K562 (cell line): ENCODE measurements around the gene VIPR2. TPM values are rescaled to one million over a fixed set of nuclear protein-coding genes. Genes with fewer than 3 reads are reported as not detected.

Experiments
- ATAC-seq: fragments of 200-7000 bp; cut with Tn5 transposase; 3 replicates; pipeline ENCODE4 v1.9.1; 2020; ENCODE audit warnings: moderate library complexity
- BruUV-seq: library from RNA; stranded (reverse); fragments of 400-500 nt; replicated peaks from 2 replicates; lab custom pipeline; 2021; lab: Mats Ljungman, UMichigan
- CTCF ChIA-PET: fragments of 300-600 bp; formaldehyde crosslinking; extraction: SDS; loops from one replicate; lab custom pipeline; 2021; ENCODE audit warnings: low intra/inter-chr PET ratio; lab: Yijun Ruan, JAX
- POLR2A ChIA-PET: fragments of 300-600, 350-650 bp; sonication (Branson Sonifier 250); formaldehyde crosslinking; extraction: SDS; loops from one replicate; lab custom pipeline; 2021; ENCODE audit warnings: antibody characterized with exemption, inconsistent platforms; lab: Yijun Ruan, JAX
- DNase-seq, 4 experiments: peaks; one replicate each; pipeline versions ENCODE4 v3.0.0 to v3.0.0-alpha.2; 2011 to 2018; ENCODE audit warnings: low spot score in 3 of 4, mixed read lengths in 3 of 4; ENCODE audit errors: extremely low read depth in 1 of 4
- FAIRE-seq: peaks from 2 replicates; lab custom pipeline; 2011; peaks lifted over from hg19 to GRCh38; lab: Jason Lieb, UNC
- H2AFZ ChIP-seq: 2 replicates; pipeline ENCODE4 v1.6.0; 2011; ENCODE audit warnings: low read depth, low read length, control low read depth, inconsistent platforms
- H3K27ac ChIP-seq: fragments of 200-600 bp; 3 replicates; pipeline ENCODE4 v1.8.0; 2011; ENCODE audit warnings: low read depth, mild to moderate bottlenecking, control low read depth, inconsistent platforms, low read length, moderate library complexity, mixed read lengths; ENCODE audit errors: extremely low read depth
- H3K27me3 ChIP-seq, 2 experiments: fragments of 300-600 bp in 1 of 2; 2 replicates in 1 of 2; 3 replicates in 1 of 2; pipeline versions ENCODE4 v1.6.0 to v1.8.0; 2011; ENCODE audit warnings: inconsistent platforms in 2 of 2, low read length in 2 of 2, mild to moderate bottlenecking in 1 of 2, mixed read lengths in 1 of 2, moderate library complexity in 1 of 2; ENCODE audit not compliant: control insufficient read depth in 2 of 2, insufficient read depth in 2 of 2
- H3K36me3 ChIP-seq: fragments of 300-600 bp; 3 replicates; pipeline ENCODE4 v1.8.0; 2011; ENCODE audit warnings: mild to moderate bottlenecking, low read length, inconsistent platforms; ENCODE audit not compliant: control insufficient read depth, insufficient read depth
- H3K4me1 ChIP-seq, 2 experiments: fragments of 200-600 bp in 1 of 2; replicated peaks in 1 of 2; 2 replicates in 1 of 2; 3 replicates in 1 of 2; pipeline versions ENCODE4 v1.5.1 to v1.8.0; 2011; ENCODE audit warnings: inconsistent platforms in 2 of 2, low read length in 2 of 2, mild to moderate bottlenecking in 1 of 2, mixed read lengths in 1 of 2, moderate library complexity in 1 of 2; ENCODE audit not compliant: control insufficient read depth in 2 of 2, insufficient read depth in 2 of 2
- H3K4me2 ChIP-seq: 2 replicates; pipeline ENCODE4 v1.6.1; 2011; ENCODE audit warnings: low read length, control low read depth, inconsistent platforms, mixed read lengths; ENCODE audit not compliant: insufficient read depth
- H3K4me3 ChIP-seq: fragments of 200-600 bp; sonication (generic), shearing (Covaris generic); 2 replicates; pipeline ENCODE4 v1.5.1; 2016; ENCODE audit warnings: control low read depth, inconsistent platforms
- H3K79me2 ChIP-seq: fragments of 200-600 bp; 3 replicates; pipeline ENCODE4 v1.8.0; 2011; ENCODE audit warnings: low read length, inconsistent platforms; ENCODE audit not compliant: control insufficient read depth, insufficient read depth
- H3K9ac ChIP-seq, 2 experiments: 2 replicates each; pipeline versions ENCODE4 v1.6.0 to v1.6.1; 2011; ENCODE audit warnings: low read depth in 2 of 2, low read length in 2 of 2, control low read depth in 1 of 2, inconsistent platforms in 1 of 2, mild to moderate bottlenecking in 1 of 2, mixed read lengths in 1 of 2; ENCODE audit not compliant: insufficient read depth in 1 of 2
- H3K9me1 ChIP-seq: one replicate; pipeline ENCODE4 v1.6.0; 2011; ENCODE audit warnings: inconsistent platforms, mild to moderate bottlenecking, low read length, moderate library complexity; ENCODE audit not compliant: control insufficient read depth, insufficient read depth
- H3K9me3 ChIP-seq: replicated peaks from 2 replicates; pipeline ENCODE4 v1.5.1; 2011; ENCODE audit warnings: low read depth, low read length, inconsistent platforms; ENCODE audit not compliant: control insufficient read depth, insufficient read depth
- H4K20me1 ChIP-seq: replicated peaks from 2 replicates; pipeline ENCODE4 v1.6.1; 2011; ENCODE audit warnings: low read length, inconsistent platforms, mixed read lengths; ENCODE audit not compliant: control insufficient read depth, insufficient read depth
- KAT7 ChIP-seq: sonication (generic); formaldehyde crosslinking; IDR thresholded peaks from 2 replicates; pipeline ENCODE4 v1.8.0; 2022; ENCODE audit warnings: missing genetic modification reagents, mild to moderate bottlenecking, borderline replicate concordance
- MEF2D ChIP-seq: conservative IDR thresholded peaks from 2 replicates; pipeline ENCODE4 v1.6.1; 2016; ENCODE audit warnings: low read depth, missing genetic modification characterization, missing compliant biosample characterization
- NEUROD1 ChIP-seq: fragments of 150-350 bp; IDR thresholded peaks from 2 replicates; pipeline ENCODE4 v1.6.1; 2014; ENCODE audit warnings: borderline replicate concordance, low read length, low read depth; ENCODE audit not compliant: partially characterized antibody
- RBM17 ChIP-seq: fragments of 200-400 bp; formaldehyde crosslinking; IDR thresholded peaks from 2 replicates; pipeline ENCODE4 v1.6.1; 2017; ENCODE audit warnings: low read depth, mild to moderate bottlenecking, low read length, borderline replicate concordance
- STAG1 ChIP-seq: sonication (generic); formaldehyde crosslinking; IDR thresholded peaks from 2 replicates; pipeline ENCODE4 v1.5.0; 2020; ENCODE audit warnings: missing genetic modification reagents, borderline replicate concordance
- SUPT5H ChIP-seq: fragments of 450-650 bp; IDR thresholded peaks from 2 replicates; pipeline ENCODE4 v1.6.1; 2016
- ZNF507 ChIP-seq: conservative IDR thresholded peaks from 2 replicates; pipeline ENCODE4 v1.6.1; 2017; ENCODE audit warnings: missing genetic modification characterization, missing compliant biosample characterization
- ZSCAN32 ChIP-seq: fragments of 450-650 bp; formaldehyde crosslinking; IDR thresholded peaks from 2 replicates; pipeline ENCODE4 v1.4.0; 2020; ENCODE audit warnings: mild to moderate bottlenecking, moderate library complexity
- WGBS: fragments of 100-300 bp; shearing (Covaris generic); methylation state at CpG from one replicate; pipeline ENCODE4 v1.1.6; 2016; ENCODE audit warnings: low coverage, mixed read lengths; ENCODE audit not compliant: insufficient coverage; ENCODE audit errors: missing lambda C conversion rate; 5-methylcytosine and 5-hydroxymethylcytosine counted together
- in situ Hi-C: fragments of 300-500 bp; cut with MboI; formaldehyde crosslinking; loops from 4 replicates; pipeline ENCODE4 v1.15.0; 2018; ENCODE audit warnings: inconsistent platforms, mixed read lengths
- intact Hi-C: fragments of 100-400 bp; cut with micrococcal nuclease; formaldehyde crosslinking; loops from 2 replicates; pipeline ENCODE4 v1.14.2; 2022
- polyA plus RNA-seq, 8 experiments: library from polyadenylated mRNA; depleted of rRNA in 4 of 8; stranded (reverse) in 5 of 8; unstranded in 3 of 8; fragments of >200 nt; fragmentation: Nextera tagmentation in 2 of 8; fragmentation: Illumina TruSeq in 1 of 8; extraction: Ambion mirVana in 2 of 8; extraction: Trizol in 1 of 8; gene quantifications; 2 replicates each; pipeline versions ENCODE4 v1.2.1 to v1.2.3, GENCODE V29; 2011 to 2014; ENCODE audit warnings: inconsistent platforms in 1 of 8, missing spikeins in 1 of 8
- total RNA-seq, 7 experiments: library from RNA; depleted of rRNA in 6 of 7; stranded (reverse); fragments of >200 nt in 6 of 7; fragmentation: Illumina TruSeq in 2 of 7; extraction: Trizol in 2 of 7; gene quantifications; 2 replicates each; pipeline versions ENCODE4 v1.2.1 to v1.2.3, GENCODE V29; 2011 to 2021; ENCODE audit warnings: low replicate concordance in 1 of 7
- TF ChIP-seq, protein P1 (sequence below): fragments of 200-800 bp; sonication (Bioruptor generic); IDR thresholded peaks from 2 replicates; pipeline ENCODE4 v1.6.1; 2017; ENCODE audit warnings: missing genetic modification characterization, missing compliant biosample characterization
- TF ChIP-seq, protein P2 (sequence below): fragments of 250-450 bp; sonication (Bioruptor Pico); IDR thresholded peaks from 2 replicates; pipeline ENCODE4 v1.8.0; 2022; ENCODE audit warnings: moderate library complexity, mild to moderate bottlenecking, inconsistent platforms
- TF ChIP-seq, protein P3 (sequence below), 2 experiments: fragments of 450-650 bp; conservative IDR thresholded peaks; 2 replicates each; pipeline ENCODE4 v1.6.1; 2017; ENCODE audit warnings: mild to moderate bottlenecking in 2 of 2, moderate library complexity in 2 of 2

Gene VIPR2
- total and polyA plus RNA-seq, 9 of the 15 experiments (the other 6 are each of a cell fraction or from before 2014, with no cell fraction given): 0.04 TPM; not detected in 8

DNA sequence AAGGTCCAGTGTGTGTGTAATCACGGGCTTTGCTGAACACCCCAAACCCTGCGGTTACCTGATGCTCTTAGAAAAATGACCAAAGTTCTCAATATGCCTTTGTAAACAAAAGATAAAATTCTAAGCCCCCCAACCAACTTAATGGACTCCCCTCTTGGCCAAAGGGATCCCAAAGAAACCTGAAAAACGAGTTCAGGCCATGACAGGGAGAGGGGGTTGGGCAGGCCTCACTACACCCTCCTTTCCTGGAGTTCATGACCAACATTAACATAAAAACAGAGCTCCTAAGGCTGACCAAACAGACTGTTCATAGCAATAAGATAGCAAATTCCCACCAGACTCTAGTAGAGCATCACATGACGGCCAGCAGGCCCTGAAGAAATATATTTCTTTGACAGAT, 3.0 kb upstream of the VIPR2 start:
- H3K4me1 ChIP-seq: peaks cover 0 to 2% of the 10 kb centered on the region in 2 experiments; a peak in 1 of 5 replicates
- BruUV-seq: no TSS peak
- intact Hi-C loops (no loop called here), in situ Hi-C loops (no loop called here)
- WGBS: 6% methylated on average over 4 of the region's 4 CpGs
- no peak overlapping the region for H3K27ac ChIP-seq
- no peaks in the 10 kb centered on the region for H3K9me1 ChIP-seq
- no peak for FAIRE-seq
- ChIA-PET POLR2A (interaction anchor here (0.6 kb wide), 1 partner anchor 82 kb away, joined by 3 read pairs; no protein-coding TSS in a partner anchor), CTCF (no interaction called here)
- no peaks in the 10 kb centered on the region for H3K36me3 ChIP-seq
- DNase-seq: no peak
- TF ChIP-seq SUPT5H: no peak
- TF ChIP-seq ZSCAN32 (CRISPR knock-in tag): no peak
- TF ChIP-seq, protein P1, sequence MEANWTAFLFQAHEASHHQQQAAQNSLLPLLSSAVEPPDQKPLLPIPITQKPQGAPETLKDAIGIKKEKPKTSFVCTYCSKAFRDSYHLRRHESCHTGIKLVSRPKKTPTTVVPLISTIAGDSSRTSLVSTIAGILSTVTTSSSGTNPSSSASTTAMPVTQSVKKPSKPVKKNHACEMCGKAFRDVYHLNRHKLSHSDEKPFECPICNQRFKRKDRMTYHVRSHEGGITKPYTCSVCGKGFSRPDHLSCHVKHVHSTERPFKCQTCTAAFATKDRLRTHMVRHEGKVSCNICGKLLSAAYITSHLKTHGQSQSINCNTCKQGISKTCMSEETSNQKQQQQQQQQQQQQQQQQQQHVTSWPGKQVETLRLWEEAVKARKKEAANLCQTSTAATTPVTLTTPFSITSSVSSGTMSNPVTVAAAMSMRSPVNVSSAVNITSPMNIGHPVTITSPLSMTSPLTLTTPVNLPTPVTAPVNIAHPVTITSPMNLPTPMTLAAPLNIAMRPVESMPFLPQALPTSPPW: no peak
- TF ChIP-seq KAT7 (CRISPR knock-in tag): no peak
- TF ChIP-seq MEF2D (tag): no peak
- no peak for TF ChIP-seq ZNF507 (tag)
- TF ChIP-seq, protein P2, sequence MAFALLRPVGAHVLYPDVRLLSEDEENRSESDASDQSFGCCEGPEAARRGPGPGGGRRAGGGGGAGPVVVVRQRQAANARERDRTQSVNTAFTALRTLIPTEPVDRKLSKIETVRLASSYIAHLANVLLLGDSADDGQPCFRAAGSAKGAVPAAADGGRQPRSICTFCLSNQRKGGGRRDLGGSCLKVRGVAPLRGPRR (CRISPR knock-in tag): no peak
- TF ChIP-seq NEUROD1: no peak
- TF ChIP-seq, protein P3, sequence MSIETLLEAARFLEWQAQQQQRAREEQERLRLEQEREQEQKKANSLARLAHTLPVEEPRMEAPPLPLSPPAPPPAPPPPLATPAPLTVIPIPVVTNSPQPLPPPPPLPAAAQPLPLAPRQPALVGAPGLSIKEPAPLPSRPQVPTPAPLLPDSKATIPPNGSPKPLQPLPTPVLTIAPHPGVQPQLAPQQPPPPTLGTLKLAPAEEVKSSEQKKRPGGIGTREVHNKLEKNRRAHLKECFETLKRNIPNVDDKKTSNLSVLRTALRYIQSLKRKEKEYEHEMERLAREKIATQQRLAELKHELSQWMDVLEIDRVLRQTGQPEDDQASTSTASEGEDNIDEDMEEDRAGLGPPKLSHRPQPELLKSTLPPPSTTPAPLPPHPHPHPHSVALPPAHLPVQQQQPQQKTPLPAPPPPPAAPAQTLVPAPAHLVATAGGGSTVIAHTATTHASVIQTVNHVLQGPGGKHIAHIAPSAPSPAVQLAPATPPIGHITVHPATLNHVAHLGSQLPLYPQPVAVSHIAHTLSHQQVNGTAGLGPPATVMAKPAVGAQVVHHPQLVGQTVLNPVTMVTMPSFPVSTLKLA (conservative IDR thresholded peaks at IDR 0.05): no peak
- no peak for TF ChIP-seq RBM17
- TF ChIP-seq STAG1 (CRISPR knock-in tag): no peak
- H4K20me1 ChIP-seq: no peaks in the 10 kb centered on the region
- H2AFZ ChIP-seq: no peak overlapping the region
- H3K27me3 ChIP-seq: peaks cover 19 to 52% of the 10 kb centered on the region in 2 experiments
- H3K9ac ChIP-seq: no peak overlapping the region
- no peak; the same call in 2 of the 3 replicates for ATAC-seq
- H3K4me2 ChIP-seq: no peak overlapping the region
- H3K9me3 ChIP-seq: peaks cover 9% of the 10 kb centered on the region
- H3K4me3 ChIP-seq: no peak overlapping the region
- H3K79me2 ChIP-seq: no peaks in the 10 kb centered on the region
